Measurements from ENCODE around the gene BCL2L1. TPM values are rescaled to one million over a fixed set of nuclear protein-coding genes. Genes with fewer than 3 reads are reported as not detected.

Gene BCL2L1
- total RNA-seq, 1 donor from 2014 or later = 283 TPM

GRCh38 chr20:31712564-31713311, 9.9 kb downstream of the BCL2L1 start:
- TF ChIP-seq, protein P1, sequence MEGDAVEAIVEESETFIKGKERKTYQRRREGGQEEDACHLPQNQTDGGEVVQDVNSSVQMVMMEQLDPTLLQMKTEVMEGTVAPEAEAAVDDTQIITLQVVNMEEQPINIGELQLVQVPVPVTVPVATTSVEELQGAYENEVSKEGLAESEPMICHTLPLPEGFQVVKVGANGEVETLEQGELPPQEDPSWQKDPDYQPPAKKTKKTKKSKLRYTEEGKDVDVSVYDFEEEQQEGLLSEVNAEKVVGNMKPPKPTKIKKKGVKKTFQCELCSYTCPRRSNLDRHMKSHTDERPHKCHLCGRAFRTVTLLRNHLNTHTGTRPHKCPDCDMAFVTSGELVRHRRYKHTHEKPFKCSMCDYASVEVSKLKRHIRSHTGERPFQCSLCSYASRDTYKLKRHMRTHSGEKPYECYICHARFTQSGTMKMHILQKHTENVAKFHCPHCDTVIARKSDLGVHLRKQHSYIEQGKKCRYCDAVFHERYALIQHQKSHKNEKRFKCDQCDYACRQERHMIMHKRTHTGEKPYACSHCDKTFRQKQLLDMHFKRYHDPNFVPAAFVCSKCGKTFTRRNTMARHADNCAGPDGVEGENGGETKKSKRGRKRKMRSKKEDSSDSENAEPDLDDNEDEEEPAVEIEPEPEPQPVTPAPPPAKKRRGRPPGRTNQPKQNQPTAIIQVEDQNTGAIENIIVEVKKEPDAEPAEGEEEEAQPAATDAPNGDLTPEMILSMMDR (IDR thresholded peaks at IDR 0.05; ENCODE audit: insufficient read depth, low read length, poor library complexity, severe bottlenecking) = no peak
- peak; percentile 88 for DNase-seq (ENCODE audit: low read depth)
- H3K36me3 ChIP-seq (ENCODE audit: control insufficient read depth, insufficient read depth, low read length) = peaks cover 5% of the 10 kb centered on the region
- no peak overlapping the region for H3K4me3 ChIP-seq (ENCODE audit: low read depth, low read length)
- H3K27me3 ChIP-seq (ENCODE audit: control insufficient read depth, insufficient read depth, low read length) = no peaks in the 10 kb centered on the region

DNA sequence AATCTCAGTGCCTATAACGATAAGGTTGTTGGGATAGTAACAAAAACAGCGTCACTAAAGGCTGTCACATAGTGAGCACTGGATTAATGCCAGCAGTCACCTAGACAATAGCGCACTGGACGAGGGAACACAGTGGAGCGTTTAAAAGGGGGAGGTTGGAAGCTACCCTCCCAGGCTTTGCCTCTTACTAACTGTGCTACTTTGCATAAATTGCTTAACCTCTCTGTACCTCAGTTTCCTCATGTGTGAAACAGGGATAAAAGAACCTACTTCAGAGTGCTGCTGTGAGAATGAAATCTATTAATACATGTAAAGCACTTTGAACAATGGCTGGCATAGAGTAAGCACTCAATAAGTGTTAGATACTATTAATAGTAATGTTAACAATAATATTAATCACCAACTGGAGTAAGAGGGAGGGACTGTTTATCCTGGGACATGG, 10.5 kb downstream of the BCL2L1 start:
- DNase-seq (ENCODE audit: low read depth) = no peak
- TF ChIP-seq, protein P1 (IDR thresholded peaks at IDR 0.05; ENCODE audit: insufficient read depth, low read length, poor library complexity, severe bottlenecking) = no peak
- peaks cover 5% of the 10 kb centered on the region for H3K36me3 ChIP-seq (ENCODE audit: control insufficient read depth, insufficient read depth, low read length)

GRCh38 chr20:31711179-31712111, 11.2 kb downstream of the BCL2L1 start:
- TF ChIP-seq, protein P1 (IDR thresholded peaks at IDR 0.05; ENCODE audit: insufficient read depth, low read length, poor library complexity, severe bottlenecking) = no peak
- H3K36me3 ChIP-seq (ENCODE audit: control insufficient read depth, insufficient read depth, low read length) = peaks cover 5% of the 10 kb centered on the region
- H3K4me3 ChIP-seq (ENCODE audit: low read depth, low read length) = no peak overlapping the region
- DNase-seq (ENCODE audit: low read depth) = no peak
- H3K27me3 ChIP-seq (ENCODE audit: control insufficient read depth, insufficient read depth, low read length) = no peaks in the 10 kb centered on the region

More for the DNA sequence above, 10.5 kb downstream of the BCL2L1 start:
- Histone ChIP-seq H3K4me3 (ENCODE audit: low read depth, low read length) (no peak overlapping the region), H3K27me3 (ENCODE audit: control insufficient read depth, insufficient read depth, low read length) (no peaks in the 10 kb centered on the region)

DNA sequence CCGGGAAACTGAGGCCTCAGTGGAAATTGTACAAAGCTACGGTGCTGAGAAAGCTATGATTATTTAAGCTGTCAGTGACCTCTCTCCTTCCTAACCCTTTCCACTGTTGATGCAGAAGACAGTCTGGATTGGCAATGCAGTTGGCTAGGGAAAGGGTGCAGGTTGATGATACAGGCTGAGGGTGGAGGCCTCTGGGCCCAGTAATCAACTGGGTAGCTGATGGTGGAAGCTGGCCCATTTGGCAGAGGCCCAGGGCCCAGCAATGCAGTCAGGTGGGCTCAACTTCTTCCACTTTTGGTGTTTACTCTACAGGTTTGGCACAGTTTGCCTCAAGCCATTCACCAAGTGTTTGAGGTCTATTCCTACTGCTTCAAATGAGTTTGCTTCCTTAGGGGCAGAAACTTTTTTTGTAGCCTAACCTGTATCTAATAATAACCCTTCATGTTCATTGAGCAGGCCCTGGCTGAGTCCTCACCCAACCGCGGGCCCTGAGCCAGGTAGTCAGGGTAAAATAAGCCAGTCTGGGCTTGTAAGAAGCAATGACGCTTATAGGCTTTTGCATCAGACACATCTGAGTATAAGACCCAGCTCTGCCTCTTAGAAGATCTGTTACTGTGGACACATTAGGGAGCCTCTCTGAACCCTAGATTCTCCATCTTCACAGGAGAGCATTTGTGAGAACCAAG, 12.1 kb downstream of the BCL2L1 start:
- no peak for DNase-seq (ENCODE audit: low read depth)
- TF ChIP-seq, protein P1 (IDR thresholded peaks at IDR 0.05; ENCODE audit: insufficient read depth, low read length, poor library complexity, severe bottlenecking) = no peak
- Histone ChIP-seq H3K36me3 (ENCODE audit: control insufficient read depth, insufficient read depth, low read length) (peaks cover 5% of the 10 kb centered on the region), H3K27me3 (ENCODE audit: control insufficient read depth, insufficient read depth, low read length) (no peaks in the 10 kb centered on the region), H3K4me3 (ENCODE audit: low read depth, low read length) (no peak overlapping the region)

- no peak overlapping the region for H3K4me3 ChIP-seq (ENCODE audit: low read depth, low read length)
- DNase-seq (ENCODE audit: low read depth) = no peak
- no peaks in the 10 kb centered on the region for H3K27me3 ChIP-seq (ENCODE audit: control insufficient read depth, insufficient read depth, low read length)
- TF ChIP-seq, protein P1 (IDR thresholded peaks at IDR 0.05; ENCODE audit: insufficient read depth, low read length, poor library complexity, severe bottlenecking) = no peak
- H3K36me3 ChIP-seq (ENCODE audit: control insufficient read depth, insufficient read depth, low read length) = peaks cover 5% of the 10 kb centered on the region
Observed at GRCh38 chr20:31709939-31710338, 12.7 kb downstream of the BCL2L1 start.
